Breast epithelium (tissue), 3 donors: ENCODE results near the gene SYNE1.

Source experiments
- CTCF ChIP-seq, 3 donors: fragments of 450-650 bp; IDR thresholded peaks; one replicate each; pipeline ENCODE4 v1.5.1; 2016 to 2017; ENCODE audit warnings: antibody characterized with exemption in 3 of 3, mild to moderate bottlenecking in 3 of 3, moderate library complexity in 3 of 3
- POLR2A ChIP-seq: fragments of 450-650 bp; IDR thresholded peaks from one replicate; pipeline ENCODE4 v1.6.1; 2016; ENCODE audit warnings: antibody characterized with exemption, mild to moderate bottlenecking, moderate library complexity
- POLR2AphosphoS5 ChIP-seq, 3 donors: sonication (generic); formaldehyde crosslinking; IDR thresholded peaks; one replicate each; pipeline ENCODE4 v1.6.1; 2017; ENCODE audit warnings: antibody characterized with exemption in 3 of 3

GRCh38 chr6:152233547-152234320 lies 403.4 kb downstream of the SYNE1 start:
- no peak for TF ChIP-seq CTCF (IDR thresholded peaks at IDR 0.05)
- no peak for TF ChIP-seq POLR2A
- no peak for TF ChIP-seq POLR2AphosphoS5 (IDR thresholded peaks at IDR 0.05)
